H1 (cell line): Measurements from ENCODE around the gene SKAP2. TPM values are rescaled to one million over a fixed set of nuclear protein-coding genes. Genes with fewer than 3 reads are reported as not detected.

Source experiments
- CTCF ChIA-PET: fragments of 300-600 bp; sonication (Branson Sonifier 250); formaldehyde crosslinking; loops from one replicate; lab custom pipeline; 2021; ENCODE audit not compliant: partially characterized antibody; lab: Charles Lee
- POLR2A ChIA-PET: fragments of 300-600 bp; sonication (Branson Sonifier 250); formaldehyde crosslinking; loops from one replicate; lab custom pipeline; 2021; ENCODE audit warnings: inconsistent platforms; ENCODE audit not compliant: partially characterized antibody; lab: Charles Lee
- DNase-seq, 2 experiments: peaks; one replicate each; pipeline versions ENCODE4 v3.0.0 to v3.0.0-alpha.2; 2010 to 2022; ENCODE audit warnings: low spot score in 2 of 2, low read depth in 1 of 2, mixed read lengths in 1 of 2
- FAIRE-seq: peaks from 2 replicates; lab custom pipeline; 2011; peaks lifted over from hg19 to GRCh38; lab: Jason Lieb, UNC
- H2AFZ ChIP-seq: 2 replicates; pipeline ENCODE4 v1.8.1; 2012; ENCODE audit warnings: low read length, inconsistent platforms
- H2AK5ac ChIP-seq: 2 replicates; pipeline ENCODE4 v1.6.1; 2013; ENCODE audit warnings: low read depth, low read length
- H2BK120ac ChIP-seq: replicated peaks from 2 replicates; pipeline ENCODE3; 2013; ENCODE audit warnings: low read depth, low read length, inconsistent platforms
- H2BK12ac ChIP-seq: 2 replicates; pipeline ENCODE4 v1.6.1; 2013; ENCODE audit warnings: low read depth, low read length
- H2BK15ac ChIP-seq: 2 replicates; pipeline ENCODE4 v1.6.1; 2013; ENCODE audit warnings: low read length
- H2BK20ac ChIP-seq: 2 replicates; pipeline ENCODE4 v1.6.1; 2013; ENCODE audit warnings: low read length
- H2BK5ac ChIP-seq: 2 replicates; pipeline ENCODE4 v1.6.1; 2013; ENCODE audit warnings: low read depth, low read length
- H3K14ac ChIP-seq: 2 replicates; pipeline ENCODE4 v1.6.1; 2013; ENCODE audit warnings: inconsistent platforms; ENCODE audit not compliant: insufficient read length
- H3K18ac ChIP-seq: 2 replicates; pipeline ENCODE4 v1.6.1; 2013; ENCODE audit warnings: low read length; ENCODE audit errors: extremely low read depth
- H3K23ac ChIP-seq: 2 replicates; pipeline ENCODE4 v1.6.1; 2013; ENCODE audit warnings: inconsistent platforms; ENCODE audit not compliant: insufficient read length
- H3K23me2 ChIP-seq: 2 replicates; pipeline ENCODE4 v1.6.1; 2013; ENCODE audit warnings: low read depth, low read length
- H3K27ac ChIP-seq: 2 replicates; pipeline ENCODE4 v1.6.1; 2011; ENCODE audit warnings: low read depth, low read length, inconsistent platforms
- H3K27me3 ChIP-seq, 4 experiments: replicated peaks in 1 of 4; 1 replicate in 1 of 4; 2 replicates in 3 of 4; pipeline versions ENCODE4 v1.6.1 to v1.8.1; 2011 to 2013; ENCODE audit warnings: low read length in 3 of 4, mild to moderate bottlenecking in 3 of 4, inconsistent platforms in 2 of 4, mixed read lengths in 2 of 4, moderate library complexity in 1 of 4; ENCODE audit not compliant: control insufficient read depth in 3 of 4, insufficient read depth in 3 of 4; ENCODE audit errors: extremely low read depth in 1 of 4
- H3K36me3 ChIP-seq, 4 experiments: 2 replicates each; pipeline versions ENCODE4 v1.6.1 to v1.8.1; 2011 to 2013; ENCODE audit warnings: mild to moderate bottlenecking in 4 of 4, low read length in 3 of 4, moderate library complexity in 2 of 4, control low read depth in 1 of 4, inconsistent platforms in 1 of 4; ENCODE audit not compliant: insufficient read depth in 4 of 4, control insufficient read depth in 2 of 4
- H3K4ac ChIP-seq: replicated peaks from 2 replicates; pipeline ENCODE3; 2013; ENCODE audit warnings: low read length, low read depth, mixed read lengths, inconsistent platforms; ENCODE audit not compliant: insufficient read length
- H3K4me1 ChIP-seq, 4 experiments: replicated peaks in 1 of 4; 1 replicate in 1 of 4; 2 replicates in 3 of 4; pipeline versions ENCODE4 v1.6.1 to v1.8.1; 2011 to 2013; ENCODE audit warnings: low read length in 3 of 4, inconsistent platforms in 2 of 4, mixed read lengths in 1 of 4; ENCODE audit not compliant: insufficient read depth in 4 of 4, control insufficient read depth in 3 of 4
- H3K4me2 ChIP-seq, 2 experiments: 2 replicates each; pipeline versions ENCODE4 v1.6.1 to v1.8.1; 2011 to 2013; ENCODE audit warnings: low read depth in 2 of 2, low read length in 2 of 2, control low read depth in 1 of 2, inconsistent platforms in 1 of 2, mild to moderate bottlenecking in 1 of 2; ENCODE audit not compliant: insufficient read depth in 1 of 2
- H3K4me3 ChIP-seq, 4 experiments: fragments of 200-600, 300-600 bp in 1 of 4; sonication (generic), shearing (Covaris generic), sonication (Bioruptor Twin) in 1 of 4; 2 replicates each; pipeline versions ENCODE4 v1.5.1 to v1.8.1; 2011 to 2016; ENCODE audit warnings: low read length in 4 of 4, low read depth in 3 of 4, control low read depth in 2 of 4, inconsistent platforms in 2 of 4, mild to moderate bottlenecking in 2 of 4, mixed read lengths in 1 of 4, moderate library complexity in 1 of 4; ENCODE audit not compliant: insufficient read depth in 2 of 4; ENCODE audit errors: extremely low read depth in 1 of 4
- H3K56ac ChIP-seq: replicated peaks from 2 replicates; pipeline ENCODE3; 2013; ENCODE audit warnings: low read depth, mild to moderate bottlenecking, mixed read lengths, low read length, inconsistent platforms; ENCODE audit not compliant: insufficient read length
- H3K79me1 ChIP-seq: 2 replicates; pipeline ENCODE4 v1.6.1; 2013; ENCODE audit warnings: low read depth, low read length, control low read depth
- H3K79me2 ChIP-seq, 2 experiments: 2 replicates each; pipeline versions ENCODE4 v1.6.1 to v1.8.1; 2012 to 2013; ENCODE audit warnings: low read length in 2 of 2, mild to moderate bottlenecking in 2 of 2, inconsistent platforms in 1 of 2; ENCODE audit not compliant: insufficient read depth in 2 of 2, control insufficient read depth in 1 of 2
- H3K9ac ChIP-seq, 4 experiments: replicated peaks in 1 of 4; 1 replicate in 1 of 4; 2 replicates in 3 of 4; pipeline versions ENCODE4 v1.6.1 to v1.8.1; 2011 to 2013; ENCODE audit warnings: low read depth in 3 of 4, low read length in 3 of 4, control low read depth in 2 of 4, mild to moderate bottlenecking in 2 of 4, moderate library complexity in 2 of 4, inconsistent platforms in 1 of 4; ENCODE audit errors: extremely low read depth in 1 of 4
- H3K9me3 ChIP-seq, 2 experiments: 2 replicates each; pipeline versions ENCODE4 v1.6.1 to v1.8.1; 2012 to 2013; ENCODE audit warnings: mild to moderate bottlenecking in 2 of 2, moderate library complexity in 2 of 2, control low read depth in 1 of 2, inconsistent platforms in 1 of 2, low read depth in 1 of 2, low read length in 1 of 2, mixed read lengths in 1 of 2; ENCODE audit not compliant: insufficient read depth in 2 of 2
- H4K20me1 ChIP-seq, 2 experiments: replicated peaks in 1 of 2; 2 replicates each; pipeline versions ENCODE3 to v1.8.1; 2011 to 2013; ENCODE audit warnings: inconsistent platforms in 2 of 2, low read length in 2 of 2, mild to moderate bottlenecking in 1 of 2; ENCODE audit not compliant: insufficient read depth in 2 of 2, control insufficient read depth in 1 of 2
- H4K5ac ChIP-seq: 2 replicates; pipeline ENCODE4 v1.6.1; 2013; ENCODE audit warnings: low read length, low read depth, mixed read lengths, inconsistent platforms; ENCODE audit not compliant: insufficient read length
- H4K8ac ChIP-seq: 2 replicates; pipeline ENCODE4 v1.8.0; 2013; ENCODE audit warnings: mild to moderate bottlenecking, moderate library complexity, low read length, inconsistent platforms; ENCODE audit not compliant: insufficient read depth; ENCODE audit errors: extremely low read depth
- H4K91ac ChIP-seq: replicated peaks from 2 replicates; pipeline ENCODE3; 2013; ENCODE audit warnings: low read length, mixed read lengths, inconsistent platforms; ENCODE audit not compliant: insufficient read length
- MAFK ChIP-seq: IDR thresholded peaks from 2 replicates; pipeline ENCODE4 v1.6.1; 2012; ENCODE audit warnings: low read depth, mild to moderate bottlenecking, improper control_type of control experiment, low read length
- RBBP5 ChIP-seq: IDR thresholded peaks from 2 replicates; pipeline ENCODE4 v1.7.1; 2012; ENCODE audit warnings: low read depth, mild to moderate bottlenecking, inconsistent platforms, low read length, moderate library complexity, borderline replicate concordance
- RXRA ChIP-seq: IDR thresholded peaks from 2 replicates; pipeline ENCODE4 v1.6.1; 2011; ENCODE audit warnings: low read depth, mild to moderate bottlenecking, low read length, moderate library complexity; ENCODE audit not compliant: insufficient read depth
- SP1 ChIP-seq: IDR thresholded peaks from 2 replicates; pipeline ENCODE4 v1.6.1; 2011; ENCODE audit warnings: low read depth, low read length
- SUZ12 ChIP-seq: fragments of 200-600 bp; sonication (generic); IDR thresholded peaks from 2 replicates; pipeline ENCODE4 v1.6.1; 2012; ENCODE audit warnings: mild to moderate bottlenecking, inconsistent platforms, low read length, moderate library complexity, mixed read lengths
- TAF1 ChIP-seq: IDR thresholded peaks from 2 replicates; pipeline ENCODE4 v1.6.1; 2011; ENCODE audit warnings: mild to moderate bottlenecking, low read depth, low read length
- WGBS, 2 experiments: shearing (Covaris generic) in 1 of 2; methylation state at CpG; one replicate each; pipeline versions ENCODE4 v1.1.6 to v1.1.7; 2013 to 2015; ENCODE audit warnings: low lambda C conversion rate in 2 of 2, mixed read lengths in 2 of 2, inconsistent platforms in 1 of 2, low coverage in 1 of 2, missing lambda C conversion rate in 1 of 2; ENCODE audit not compliant: insufficient replicate concordance in 2 of 2, insufficient coverage in 1 of 2, insufficient read length in 1 of 2; ENCODE audit errors: extremely low coverage in 1 of 2, missing lambda C conversion rate in 1 of 2; 5-methylcytosine and 5-hydroxymethylcytosine counted together
- polyA plus RNA-seq, 7 experiments: library from polyadenylated mRNA; depleted of rRNA in 3 of 7; stranded (reverse) in 5 of 7; unstranded in 2 of 7; fragments of >200 nt in 5 of 7; fragments of 200-250 nt in 2 of 7; gene quantifications; 1 replicate in 5 of 7; 2 replicates in 1 of 7; 4 replicates in 1 of 7; pipeline versions ENCODE4 v1.2.1 to v1.2.3, GENCODE V29; 2011 to 2013; ENCODE audit warnings: missing spikeins in 2 of 7, mixed read lengths in 2 of 7
- total RNA-seq: library from RNA; stranded (reverse); fragmentation: NEBNext Ultra II Directional; extraction: Animal tissue kit (Norgen Biotek cat#: 25700); gene quantifications from 2 replicates; pipeline ENCODE4 v1.2.1, GENCODE V29; 2021

The SKAP2 gene
- total and polyA plus RNA-seq, 2 of the 8 experiments (the other 6 are each of a cell fraction or from before 2014, with no cell fraction given), result 0.53 to 5.1 TPM

DNA sequence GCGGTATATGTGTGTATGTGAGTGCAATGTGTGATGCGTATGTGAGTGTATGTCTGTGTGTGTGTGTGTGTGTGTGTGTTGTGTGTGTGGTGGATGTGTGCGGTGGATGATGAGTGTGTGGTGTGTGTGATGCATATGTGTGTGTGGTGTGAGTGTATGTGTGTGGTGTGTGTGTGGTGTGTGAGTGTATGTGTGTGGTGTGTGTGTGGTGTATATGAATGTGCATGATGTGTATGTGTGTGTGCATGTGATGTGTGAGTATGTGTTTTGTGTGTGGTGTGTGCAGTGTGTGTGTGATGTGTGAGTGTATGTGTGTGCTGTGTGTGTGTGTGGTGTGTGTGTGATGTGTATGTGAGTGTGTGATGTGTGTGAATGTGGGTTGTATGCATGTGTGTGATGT, 222.0 kb downstream of the SKAP2 start:
- Histone ChIP-seq H2BK20ac (no peak overlapping the region), H2BK15ac (no peak overlapping the region), H3K27me3 (0 out of 7 replicates have a peak, but pooled peaks cover 0 to 2% (median 0%) of the 10 kb centered on the region in 4 experiments)
- no peak for TF ChIP-seq TAF1
- TF ChIP-seq MAFK, result no peak
- TF ChIP-seq SUZ12, result no peak
- no peak for TF ChIP-seq RXRA
- TF ChIP-seq SP1, result no peak
- no peak for TF ChIP-seq RBBP5
- TF ChIP-seq, all 59 proteins: peak for 0
- DNase-seq, result no peak
- H2AFZ ChIP-seq, result no peak overlapping the region
- POLR2A ChIA-PET, result no interaction called here
- H4K20me1 ChIP-seq, result peaks cover 0 to 10% of the 10 kb centered on the region in 2 experiments
- no peak overlapping the region for H3K4me2 ChIP-seq
- no peaks in the 10 kb centered on the region for H3K36me3 ChIP-seq
- 0 out of 7 replicates have a peak overlapping the region, but pooled peaks of 1 of the 4 experiments have one; percentile 29 for H3K9ac ChIP-seq
- H3K56ac ChIP-seq, result peak overlapping the region; percentile 99
- H3K4me3 ChIP-seq, result no peak overlapping the region
- FAIRE-seq, result no peak
- H3K79me1 ChIP-seq, result no peaks in the 10 kb centered on the region
- no peak overlapping the region for H3K23ac ChIP-seq
- H3K9me3 ChIP-seq, result no peaks in the 10 kb centered on the region
- H3K14ac ChIP-seq, result no peak overlapping the region
- H2AK5ac ChIP-seq, result peak overlapping the region; percentile 7; the same call in 1 of the 2 replicates
- CTCF ChIA-PET, result no interaction called here
- H3K27ac ChIP-seq, result no peak overlapping the region
- H4K8ac ChIP-seq, result no peak overlapping the region
- no peak overlapping the region for H2BK5ac ChIP-seq
- H2BK12ac ChIP-seq, result peak overlapping the region; percentile 10; the same call in 1 of the 2 replicates
- H3K4ac ChIP-seq, result no peak overlapping the region
- WGBS, 2 experiments, result 96% methylated on average over 3 of the region's 3 CpGs; no CpG with 5 or more reads in 1 of the 2 experiments
- no peaks in the 10 kb centered on the region for H3K4me1 ChIP-seq
- H4K5ac ChIP-seq, result no peak overlapping the region
- no peak overlapping the region for H3K18ac ChIP-seq
- peaks cover 13% of the 10 kb centered on the region for H3K23me2 ChIP-seq
- H4K91ac ChIP-seq, result peak overlapping the region; percentile 97
- H2BK120ac ChIP-seq, result no peak overlapping the region
- H3K79me2 ChIP-seq, result no peaks in the 10 kb centered on the region
